ENCODE measurements around the gene RARRES2.

DNA sequence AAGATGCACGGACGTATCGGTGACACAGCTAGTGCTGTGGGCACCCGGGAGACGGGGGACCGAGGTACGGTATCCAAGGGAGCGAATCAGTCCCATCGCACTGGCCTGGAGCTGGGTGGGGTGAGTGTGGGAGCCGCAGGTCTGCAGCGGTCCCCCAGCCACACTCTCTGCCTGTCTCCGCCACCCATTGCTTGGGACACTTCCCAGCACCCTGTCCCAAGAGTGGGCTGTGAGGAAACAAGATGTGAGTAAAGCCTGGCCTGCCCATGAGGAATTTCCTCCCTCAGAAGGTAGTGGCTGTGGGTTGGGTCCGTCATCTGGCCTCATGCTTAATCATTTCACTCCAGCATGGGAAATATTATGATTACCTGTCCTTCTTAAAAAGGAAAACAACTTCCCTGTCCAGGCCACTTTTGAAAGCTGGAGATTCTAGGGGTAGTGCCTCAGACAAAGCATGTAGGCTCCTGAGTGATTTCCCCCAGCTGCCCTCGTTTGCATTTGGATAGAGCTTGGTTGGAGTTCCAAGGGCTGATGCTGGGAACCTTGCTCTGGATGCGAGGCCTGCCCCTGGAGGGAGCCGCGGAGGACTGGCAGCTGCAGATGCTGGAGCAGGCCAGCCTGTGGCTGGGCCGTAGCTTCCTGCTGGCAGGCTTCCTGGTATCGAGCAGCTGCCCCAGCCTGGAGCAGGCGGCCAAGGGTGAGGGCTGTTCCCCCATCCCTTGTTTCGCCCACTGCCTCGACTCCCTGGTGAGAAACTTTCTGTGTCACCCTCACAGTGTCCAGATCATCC, 11.9 kb downstream of the RARRES2 start:
- no peak for TF ChIP-seq EZH2 (IDR thresholded peaks at IDR 0.05; ENCODE audit: insufficient read depth, poor library complexity, severe bottlenecking)
- no peak for TF ChIP-seq EZH2phosphoT487 (IDR thresholded peaks at IDR 0.05; ENCODE audit: insufficient read depth, low read depth)

Data from GM23248 (cell line).